ENCODE data around the gene S100A13. TPM values are rescaled to one million over a fixed set of nuclear protein-coding genes. Genes with fewer than 3 reads are reported as not detected.

The S100A13 gene
- total RNA-seq, 1 donor from 2014 or later, result 126 TPM

- TF ChIP-seq CTCF (IDR thresholded peaks at IDR 0.05), result no peak
- Mint-ChIP-seq H3K27me3 (ENCODE audit: unreplicated experiment) (no peaks in the 10 kb centered on the region), H3K27ac (ENCODE audit: unreplicated experiment) (peak overlapping the region; percentile 99), H3K36me3 (ENCODE audit: unreplicated experiment) (peaks cover 12% of the 10 kb centered on the region), H3K4me1 (ENCODE audit: unreplicated experiment) (peaks cover 60% of the 10 kb centered on the region), H3K4me3 (ENCODE audit: unreplicated experiment) (peak overlapping the region; percentile 73), H3K9me3 (ENCODE audit: unreplicated experiment) (no peaks in the 10 kb centered on the region)
- no peak for DNase-seq (ENCODE audit: extremely low spot score, unreplicated experiment)
These were observed 17.8 kb downstream of the S100A13 start for GRCh38 chr1:153609585-153609907.

- peaks cover 55% of the 10 kb centered on the region for H3K4me1 Mint-ChIP-seq (ENCODE audit: unreplicated experiment)
These were observed 18.3 kb downstream of the S100A13 start for GRCh38 chr1:153608742-153609584.

DNA sequence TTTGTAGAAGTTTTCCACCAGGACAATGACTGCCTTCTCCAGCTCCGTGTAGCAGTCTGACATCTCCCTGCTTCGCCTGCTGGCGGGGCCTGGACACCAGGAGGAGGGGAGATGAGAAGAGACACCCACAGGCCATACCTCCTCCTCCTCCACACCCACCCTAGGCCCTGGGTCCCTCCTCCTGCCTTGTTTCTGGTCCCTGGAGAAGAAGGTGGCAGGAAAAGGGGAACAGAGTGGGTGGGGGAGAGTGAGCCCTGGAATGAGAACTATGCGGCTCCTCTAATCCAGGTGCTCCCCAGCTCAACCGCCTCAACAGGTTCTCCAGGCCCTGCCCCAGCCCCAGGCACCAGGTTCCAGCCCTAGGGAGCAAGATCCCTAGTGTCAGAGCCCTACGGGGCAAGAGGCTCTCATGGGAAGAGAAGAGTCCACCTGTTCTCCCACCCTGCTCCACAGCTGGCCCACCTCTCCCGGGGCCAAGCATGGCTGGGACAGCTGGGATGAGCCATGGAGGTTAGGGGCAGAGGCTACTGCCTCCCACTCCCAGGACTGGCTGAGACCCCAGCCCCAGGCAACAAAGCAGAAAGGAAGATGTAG, 19.1 kb downstream of the S100A13 start:
- Mint-ChIP-seq H3K4me1 (ENCODE audit: unreplicated experiment) (peaks cover 51% of the 10 kb centered on the region), H3K4me3 (ENCODE audit: unreplicated experiment) (peak overlapping the region; percentile 73), H3K36me3 (ENCODE audit: unreplicated experiment) (peaks cover 12% of the 10 kb centered on the region), H3K27me3 (ENCODE audit: unreplicated experiment) (no peaks in the 10 kb centered on the region), H3K9me3 (ENCODE audit: unreplicated experiment) (no peaks in the 10 kb centered on the region), H3K27ac (ENCODE audit: unreplicated experiment) (peak overlapping the region; percentile 99)
- no peak for TF ChIP-seq CTCF (IDR thresholded peaks at IDR 0.05)
- no peak for DNase-seq (ENCODE audit: extremely low spot score, unreplicated experiment)

More at GRCh38 chr1:153608742-153609584, 18.3 kb downstream of the S100A13 start:
- no peak for TF ChIP-seq CTCF (IDR thresholded peaks at IDR 0.05)
- DNase-seq (ENCODE audit: extremely low spot score, unreplicated experiment), result peak; percentile 88
- no peaks in the 10 kb centered on the region for H3K9me3 Mint-ChIP-seq (ENCODE audit: unreplicated experiment)
- H3K4me3 Mint-ChIP-seq (ENCODE audit: unreplicated experiment), result peak overlapping the region; percentile 73
- peaks cover 12% of the 10 kb centered on the region for H3K36me3 Mint-ChIP-seq (ENCODE audit: unreplicated experiment)
- peak overlapping the region; percentile 99 for H3K27ac Mint-ChIP-seq (ENCODE audit: unreplicated experiment)
- no peaks in the 10 kb centered on the region for H3K27me3 Mint-ChIP-seq (ENCODE audit: unreplicated experiment)

GRCh38 chr1:153607381-153607780, 19.9 kb downstream of the S100A13 start:
- Mint-ChIP-seq H3K4me3 (ENCODE audit: unreplicated experiment) (no peak overlapping the region), H3K9me3 (ENCODE audit: unreplicated experiment) (no peaks in the 10 kb centered on the region), H3K27ac (ENCODE audit: unreplicated experiment) (no peak overlapping the region), H3K4me1 (ENCODE audit: unreplicated experiment) (peaks cover 48% of the 10 kb centered on the region), H3K27me3 (ENCODE audit: unreplicated experiment) (no peaks in the 10 kb centered on the region), H3K36me3 (ENCODE audit: unreplicated experiment) (peaks cover 12% of the 10 kb centered on the region)
- no peak for TF ChIP-seq CTCF (IDR thresholded peaks at IDR 0.05)
- DNase-seq (ENCODE audit: extremely low spot score, unreplicated experiment), result no peak

DNA sequence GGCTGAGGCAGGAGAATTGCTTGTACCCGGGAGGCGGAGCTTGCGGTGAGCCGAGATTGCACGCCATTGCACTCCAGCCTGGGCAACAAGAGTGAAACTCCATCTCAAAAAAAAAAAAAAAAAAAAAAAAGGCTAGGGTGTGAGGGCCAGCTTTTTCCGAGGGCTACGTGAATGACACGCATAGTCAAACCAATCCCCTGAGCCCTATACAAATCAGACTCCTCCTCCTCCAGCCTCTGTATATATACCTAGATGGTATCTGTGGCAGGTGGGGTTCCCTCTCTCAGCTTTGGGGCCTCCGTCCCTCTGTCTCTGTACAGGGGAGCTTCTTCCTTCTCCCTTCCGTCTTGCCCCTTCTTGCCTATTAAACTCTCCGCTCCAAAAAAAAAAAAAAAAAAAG, 21.1 kb downstream of the S100A13 start:
- Mint-ChIP-seq H3K27me3 (ENCODE audit: unreplicated experiment) (no peaks in the 10 kb centered on the region), H3K27ac (ENCODE audit: unreplicated experiment) (no peak overlapping the region), H3K4me3 (ENCODE audit: unreplicated experiment) (no peak overlapping the region), H3K4me1 (ENCODE audit: unreplicated experiment) (peaks cover 36% of the 10 kb centered on the region), H3K9me3 (ENCODE audit: unreplicated experiment) (no peaks in the 10 kb centered on the region), H3K36me3 (ENCODE audit: unreplicated experiment) (peaks cover 12% of the 10 kb centered on the region)
- DNase-seq (ENCODE audit: extremely low spot score, unreplicated experiment), result no peak
- TF ChIP-seq CTCF (IDR thresholded peaks at IDR 0.05), result no peak

All from osteocyte (in vitro differentiated cells).